Measurements from ENCODE around the gene PIN1.

PIN1 gene

DNA sequence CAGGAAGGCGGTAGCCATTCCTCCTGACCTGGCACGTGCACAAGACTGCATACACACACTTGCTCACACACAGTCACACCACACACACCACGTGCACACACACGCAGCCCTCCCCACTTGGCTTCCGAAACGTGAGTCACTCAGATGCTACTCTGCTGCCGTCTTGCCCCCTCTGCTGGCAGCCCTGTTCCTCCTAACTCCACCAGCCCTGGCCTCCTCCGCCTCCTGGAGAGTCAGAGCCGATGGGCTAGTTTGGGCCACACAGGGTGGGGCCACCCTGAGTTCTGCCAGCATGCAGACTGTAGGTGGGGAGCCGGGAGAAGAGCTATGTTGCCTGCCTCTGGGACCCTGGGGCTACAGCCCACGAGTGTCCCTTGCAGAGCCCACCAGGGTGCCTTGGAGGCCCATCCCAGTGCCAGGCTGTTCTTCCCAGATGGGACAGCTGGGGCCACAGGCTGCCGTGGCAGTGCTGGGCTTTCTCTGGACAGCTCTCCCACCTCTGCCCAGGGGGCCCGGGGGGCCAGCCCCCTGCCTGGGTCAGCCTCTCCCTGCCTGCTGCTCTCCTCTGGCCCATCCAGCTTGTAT lies 12.1 kb downstream of the PIN1 start:
- peak; percentile 11 to 40 for DNase-seq
- Histone ChIP-seq H3K9me3 (ENCODE audit: insufficient read depth, low read depth, low read length) (peaks cover 2% of the 10 kb centered on the region), H4K91ac (ENCODE audit: low read depth, low read length) (no peak overlapping the region), H3K4me3 (ENCODE audit: low read depth, low read length) (no peak overlapping the region), H2AK5ac (ENCODE audit: low read length) (no peak overlapping the region), H3K4me1 (ENCODE audit: control insufficient read depth in 1 of 2, insufficient read depth in 2 of 2, low read length in 2 of 2) (no peaks in the 10 kb centered on the region), H2BK120ac (ENCODE audit: insufficient read depth, low read length, poor library complexity) (no peak overlapping the region), H3K18ac (ENCODE audit: low read length) (no peak overlapping the region), H2AFZ (ENCODE audit: insufficient read depth, low read length, poor library complexity) (no peak overlapping the region), H2BK12ac (ENCODE audit: low read length) (no peak overlapping the region), H3K36me3 (ENCODE audit: control insufficient read depth in 1 of 2, insufficient read depth in 2 of 2, low read length in 2 of 2) (peaks cover 43 to 57% of the 10 kb centered on the region in 2 experiments), H3K23ac (ENCODE audit: low read length) (no peak overlapping the region), H4K12ac (ENCODE audit: low read depth, low read length) (peak overlapping the region; percentile 0), H3K79me1 (ENCODE audit: low read length) (no peaks in the 10 kb centered on the region), H2BK5ac (ENCODE audit: low read depth, low read length, poor library complexity) (no peak overlapping the region), H3K9ac (ENCODE audit: low read length) (no peak overlapping the region), H3K4ac (ENCODE audit: low read depth, low read length) (no peak overlapping the region), H3K27me3 (ENCODE audit: insufficient read depth, low read length) (no peaks in the 10 kb centered on the region), H3K27ac (ENCODE audit: low read depth, low read length) (no peak overlapping the region), H3K14ac (ENCODE audit: low read length) (no peak overlapping the region), H3K79me2 (ENCODE audit: control insufficient read depth, insufficient read depth, low read length, poor library complexity) (no peaks in the 10 kb centered on the region), H3K4me2 (ENCODE audit: low read length) (no peak overlapping the region), H4K8ac (ENCODE audit: low read depth, low read length) (no peak overlapping the region)
- WGBS (ENCODE audit: extremely low coverage, insufficient coverage, insufficient read length): no CpG with 5 or more reads among the region's 13 CpGs

- Histone ChIP-seq H3K27me3 (ENCODE audit: insufficient read depth, low read length) (no peaks in the 10 kb centered on the region), H3K4me2 (ENCODE audit: low read length) (no peak overlapping the region), H3K79me2 (ENCODE audit: control insufficient read depth, insufficient read depth, low read length, poor library complexity) (no peaks in the 10 kb centered on the region), H3K4ac (ENCODE audit: low read depth, low read length) (no peak overlapping the region), H3K23ac (ENCODE audit: low read length) (no peak overlapping the region), H4K8ac (ENCODE audit: low read depth, low read length) (no peak overlapping the region), H3K4me1 (ENCODE audit: control insufficient read depth in 1 of 2, insufficient read depth in 2 of 2, low read length in 2 of 2) (peaks cover 0 to 1% of the 10 kb centered on the region in 2 experiments), H3K9me3 (ENCODE audit: insufficient read depth, low read depth, low read length) (peaks cover 2% of the 10 kb centered on the region), H2AK5ac (ENCODE audit: low read length) (no peak overlapping the region), H3K9ac (ENCODE audit: low read length) (no peak overlapping the region), H2BK5ac (ENCODE audit: low read depth, low read length, poor library complexity) (no peak overlapping the region), H3K18ac (ENCODE audit: low read length) (no peak overlapping the region), H3K4me3 (ENCODE audit: low read depth, low read length) (no peak overlapping the region), H4K91ac (ENCODE audit: low read depth, low read length) (no peak overlapping the region), H3K27ac (ENCODE audit: low read depth, low read length) (no peak overlapping the region), H2BK120ac (ENCODE audit: insufficient read depth, low read length, poor library complexity) (no peak overlapping the region), H2BK12ac (ENCODE audit: low read length) (no peak overlapping the region), H3K14ac (ENCODE audit: low read length) (no peak overlapping the region), H2AFZ (ENCODE audit: insufficient read depth, low read length, poor library complexity) (no peak overlapping the region), H3K79me1 (ENCODE audit: low read length) (no peaks in the 10 kb centered on the region), H4K12ac (ENCODE audit: low read depth, low read length) (no peak overlapping the region), H3K36me3 (ENCODE audit: control insufficient read depth in 1 of 2, insufficient read depth in 2 of 2, low read length in 2 of 2) (peaks cover 34 to 48% of the 10 kb centered on the region in 2 experiments)
- no peak for DNase-seq
- WGBS (ENCODE audit: extremely low coverage, insufficient coverage, insufficient read length): no CpG with 5 or more reads among the region's 4 CpGs
These were observed 12.9 kb downstream of the PIN1 start for GRCh38 chr19:9848060-9848459.

DNA sequence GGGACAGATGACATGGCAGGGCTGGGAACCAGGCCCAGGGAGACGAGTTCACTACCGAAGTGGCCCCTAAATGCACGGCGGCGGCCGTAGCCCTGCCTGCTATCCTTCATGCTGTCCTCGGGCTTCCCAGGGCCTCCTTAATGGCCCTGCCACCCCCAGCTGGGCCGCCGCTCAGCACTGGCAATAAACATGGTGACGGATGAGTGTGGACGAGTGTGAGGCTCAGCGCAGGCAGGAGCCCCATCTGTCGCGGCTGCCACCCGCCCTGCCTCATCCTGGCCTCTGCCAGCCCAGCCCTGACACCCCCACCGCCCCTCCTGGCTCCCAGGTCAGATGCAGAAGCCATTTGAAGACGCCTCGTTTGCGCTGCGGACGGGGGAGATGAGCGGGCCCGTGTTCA lies 13.6 kb downstream of the PIN1 start:
- H3K27me3 ChIP-seq (ENCODE audit: insufficient read depth, low read length): no peaks in the 10 kb centered on the region
- no peak overlapping the region for H2BK5ac ChIP-seq (ENCODE audit: low read depth, low read length, poor library complexity)
- no peak overlapping the region for H4K91ac ChIP-seq (ENCODE audit: low read depth, low read length)
- no peak overlapping the region for H3K23ac ChIP-seq (ENCODE audit: low read length)
- H4K12ac ChIP-seq (ENCODE audit: low read depth, low read length): no peak overlapping the region
- no CpG with 5 or more reads among the region's 23 CpGs for WGBS (ENCODE audit: extremely low coverage, insufficient coverage, insufficient read length)
- no peaks in the 10 kb centered on the region for H3K79me2 ChIP-seq (ENCODE audit: control insufficient read depth, insufficient read depth, low read length, poor library complexity)
- peaks cover 0 to 1% of the 10 kb centered on the region in 2 experiments for H3K4me1 ChIP-seq (ENCODE audit: control insufficient read depth in 1 of 2, insufficient read depth in 2 of 2, low read length in 2 of 2)
- no peak overlapping the region for H2AFZ ChIP-seq (ENCODE audit: insufficient read depth, low read length, poor library complexity)
- no peak overlapping the region for H3K27ac ChIP-seq (ENCODE audit: low read depth, low read length)
- H3K36me3 ChIP-seq (ENCODE audit: control insufficient read depth in 1 of 2, insufficient read depth in 2 of 2, low read length in 2 of 2): peaks cover 29 to 42% of the 10 kb centered on the region in 2 experiments
- no peak overlapping the region for H2BK12ac ChIP-seq (ENCODE audit: low read length)
- no peak overlapping the region for H3K4me3 ChIP-seq (ENCODE audit: low read depth, low read length)
- no peak for DNase-seq
- H3K9ac ChIP-seq (ENCODE audit: low read length): no peak overlapping the region
- H3K9me3 ChIP-seq (ENCODE audit: insufficient read depth, low read depth, low read length): peaks cover 2% of the 10 kb centered on the region
- H3K79me1 ChIP-seq (ENCODE audit: low read length): no peaks in the 10 kb centered on the region
- H3K18ac ChIP-seq (ENCODE audit: low read length): no peak overlapping the region
- H3K14ac ChIP-seq (ENCODE audit: low read length): no peak overlapping the region
- H2BK120ac ChIP-seq (ENCODE audit: insufficient read depth, low read length, poor library complexity): no peak overlapping the region
- no peak overlapping the region for H3K4me2 ChIP-seq (ENCODE audit: low read length)
- H3K4ac ChIP-seq (ENCODE audit: low read depth, low read length): no peak overlapping the region
- no peak overlapping the region for H2AK5ac ChIP-seq (ENCODE audit: low read length)
- no peak overlapping the region for H4K8ac ChIP-seq (ENCODE audit: low read depth, low read length)

- Histone ChIP-seq H3K23ac (ENCODE audit: low read length) (no peak overlapping the region), H3K79me1 (ENCODE audit: low read length) (no peaks in the 10 kb centered on the region), H4K91ac (ENCODE audit: low read depth, low read length) (no peak overlapping the region), H2BK12ac (ENCODE audit: low read length) (no peak overlapping the region), H3K79me2 (ENCODE audit: control insufficient read depth, insufficient read depth, low read length, poor library complexity) (no peaks in the 10 kb centered on the region), H3K4me2 (ENCODE audit: low read length) (no peak overlapping the region), H3K36me3 (ENCODE audit: control insufficient read depth in 1 of 2, insufficient read depth in 2 of 2, low read length in 2 of 2) (peaks cover 19 to 37% of the 10 kb centered on the region in 2 experiments), H3K9ac (ENCODE audit: low read length) (no peak overlapping the region), H3K9me3 (ENCODE audit: insufficient read depth, low read depth, low read length) (peaks cover 7% of the 10 kb centered on the region), H3K4me3 (ENCODE audit: low read depth, low read length) (no peak overlapping the region), H2AK5ac (ENCODE audit: low read length) (no peak overlapping the region), H2AFZ (ENCODE audit: insufficient read depth, low read length, poor library complexity) (no peak overlapping the region), H3K14ac (ENCODE audit: low read length) (no peak overlapping the region), H3K27ac (ENCODE audit: low read depth, low read length) (no peak overlapping the region), H3K27me3 (ENCODE audit: insufficient read depth, low read length) (no peaks in the 10 kb centered on the region), H3K4ac (ENCODE audit: low read depth, low read length) (no peak overlapping the region), H2BK5ac (ENCODE audit: low read depth, low read length, poor library complexity) (no peak overlapping the region), H2BK120ac (ENCODE audit: insufficient read depth, low read length, poor library complexity) (no peak overlapping the region), H4K12ac (ENCODE audit: low read depth, low read length) (no peak overlapping the region), H3K18ac (ENCODE audit: low read length) (no peak overlapping the region), H4K8ac (ENCODE audit: low read depth, low read length) (no peak overlapping the region), H3K4me1 (ENCODE audit: control insufficient read depth in 1 of 2, insufficient read depth in 2 of 2, low read length in 2 of 2) (peaks cover 0 to 1% of the 10 kb centered on the region in 2 experiments)
- WGBS (ENCODE audit: extremely low coverage, insufficient coverage, insufficient read length): no CpG with 5 or more reads among the region's 7 CpGs
- no peak for DNase-seq
These were observed 14.7 kb downstream of the PIN1 start for GRCh38 chr19:9849791-9850190.
